Neuronal stem cell (in vitro differentiated cells): ENCODE results near the gene NPSR1.

Experiments used
- DNase-seq: peaks from one replicate; pipeline ENCODE4 v3.0.0-alpha.2; 2013; ENCODE audit warnings: low spot score
- H2AFZ ChIP-seq: one replicate; pipeline ENCODE4 v1.6.1; 2013; ENCODE audit warnings: mild to moderate bottlenecking, low read length, inconsistent platforms
- H2AK5ac ChIP-seq: 2 replicates; pipeline ENCODE4 v1.6.1; 2013; ENCODE audit warnings: low read depth, mild to moderate bottlenecking, inconsistent platforms, low read length, moderate library complexity, mixed read lengths
- H2BK120ac ChIP-seq: 2 replicates; pipeline ENCODE4 v1.6.1; 2013; ENCODE audit warnings: low read depth, mild to moderate bottlenecking, inconsistent platforms, low read length, moderate library complexity, mixed read lengths
- H2BK12ac ChIP-seq: one replicate; pipeline ENCODE4 v1.6.1; 2013; ENCODE audit warnings: low read length, inconsistent platforms
- H2BK15ac ChIP-seq: 2 replicates; pipeline ENCODE4 v1.6.1; 2013; ENCODE audit warnings: mild to moderate bottlenecking, low read length, inconsistent platforms, mixed read lengths
- H2BK5ac ChIP-seq: one replicate; pipeline ENCODE4 v1.6.1; 2013; ENCODE audit warnings: inconsistent platforms, mild to moderate bottlenecking, low read length, moderate library complexity
- H3K14ac ChIP-seq: one replicate; pipeline ENCODE4 v1.6.1; 2013; ENCODE audit warnings: low read length, inconsistent platforms
- H3K18ac ChIP-seq: 2 replicates; pipeline ENCODE4 v1.6.1; 2013; ENCODE audit warnings: low read length, inconsistent platforms
- H3K23ac ChIP-seq: 2 replicates; pipeline ENCODE4 v1.6.1; 2013; ENCODE audit warnings: low read depth, mild to moderate bottlenecking, mixed read lengths, low read length, inconsistent platforms; ENCODE audit not compliant: poor library complexity
- H3K27ac ChIP-seq: replicated peaks from 3 replicates; pipeline ENCODE4 v1.5.1; 2013; ENCODE audit warnings: low read length, inconsistent platforms
- H3K27me3 ChIP-seq, 3 experiments: 2 replicates each; pipeline ENCODE4 v1.6.1; 2013; ENCODE audit warnings: low read length in 3 of 3, mild to moderate bottlenecking in 2 of 3, inconsistent platforms in 1 of 3, low read depth in 1 of 3, mixed read lengths in 1 of 3, moderate library complexity in 1 of 3; ENCODE audit not compliant: control insufficient read depth in 3 of 3, insufficient read depth in 3 of 3
- H3K36me3 ChIP-seq, 2 donors: replicated peaks in 1 of 2; 2 replicates each; pipeline ENCODE4 v1.6.1; 2013; ENCODE audit warnings: low read length in 2 of 2; ENCODE audit not compliant: control insufficient read depth in 2 of 2, insufficient read depth in 2 of 2
- H3K4ac ChIP-seq: 2 replicates; pipeline ENCODE4 v1.6.1; 2013; ENCODE audit warnings: inconsistent platforms, mild to moderate bottlenecking, low read length, moderate library complexity
- H3K4me1 ChIP-seq, 2 donors: 1 replicate in 1 of 2; 2 replicates in 1 of 2; pipeline ENCODE4 v1.6.1; 2013; ENCODE audit warnings: low read length in 2 of 2, low read depth in 1 of 2; ENCODE audit not compliant: control insufficient read depth in 2 of 2, insufficient read depth in 1 of 2
- H3K4me2 ChIP-seq: one replicate; pipeline ENCODE4 v1.6.1; 2013; ENCODE audit warnings: mild to moderate bottlenecking, low read length, inconsistent platforms; ENCODE audit not compliant: insufficient read depth, poor library complexity, severe bottlenecking
- H3K4me3 ChIP-seq, 2 donors: 2 replicates each; pipeline ENCODE4 v1.5.1; 2013; ENCODE audit warnings: low read length in 2 of 2, mild to moderate bottlenecking in 2 of 2, inconsistent platforms in 1 of 2, moderate library complexity in 1 of 2
- H3K79me1 ChIP-seq: one replicate; pipeline ENCODE4 v1.6.1; 2013; ENCODE audit warnings: low read depth, mild to moderate bottlenecking, inconsistent platforms, low read length, moderate library complexity
- H3K9ac ChIP-seq: one replicate; pipeline ENCODE4 v1.6.1; 2013; ENCODE audit warnings: mild to moderate bottlenecking, low read depth, low read length, inconsistent platforms; ENCODE audit not compliant: poor library complexity
- H3K9me3 ChIP-seq, 2 donors: replicated peaks in 1 of 2; 2 replicates each; pipeline versions ENCODE3 to v1.6.1; 2013; ENCODE audit warnings: low read length in 2 of 2, mild to moderate bottlenecking in 2 of 2, inconsistent platforms in 1 of 2, low read depth in 1 of 2, mixed read lengths in 1 of 2, moderate library complexity in 1 of 2; ENCODE audit not compliant: control insufficient read depth in 2 of 2, insufficient read depth in 1 of 2
- H4K8ac ChIP-seq: one replicate; pipeline ENCODE4 v1.6.1; 2013; ENCODE audit warnings: low read depth, mild to moderate bottlenecking, inconsistent platforms, low read length, moderate library complexity
- H4K91ac ChIP-seq: one replicate; pipeline ENCODE4 v1.6.1; 2013; ENCODE audit warnings: low read length, low read depth, mild to moderate bottlenecking, inconsistent platforms; ENCODE audit not compliant: poor library complexity
- WGBS, 2 donors: extraction: QIAGEN DNeasy Blood & Tissue Kit; methylation state at CpG; one replicate each; pipeline ENCODE4 v1.1.7; 2013; ENCODE audit warnings: missing lambda C conversion rate in 2 of 2, mixed read lengths in 1 of 2; ENCODE audit not compliant: insufficient read length in 2 of 2, insufficient replicate concordance in 1 of 2; ENCODE audit errors: extremely low coverage in 2 of 2; 5-methylcytosine and 5-hydroxymethylcytosine counted together

Gene NPSR1

GRCh38 chr7:34747176-34747781, 89.3 kb downstream of the NPSR1 start:
- H2BK12ac ChIP-seq, result no peak overlapping the region
- H2BK15ac ChIP-seq, result no peak overlapping the region
- no peak overlapping the region for H4K8ac ChIP-seq
- no peaks in the 10 kb centered on the region for H3K4me1 ChIP-seq
- no peak overlapping the region for H2BK5ac ChIP-seq
- H2AK5ac ChIP-seq, result no peak overlapping the region
- H3K23ac ChIP-seq, result no peak overlapping the region
- no peak overlapping the region for H2BK120ac ChIP-seq
- no peaks in the 10 kb centered on the region for H3K36me3 ChIP-seq
- H3K27ac ChIP-seq, result no peak overlapping the region
- no peaks in the 10 kb centered on the region for H3K27me3 ChIP-seq
- H3K9ac ChIP-seq, result no peak overlapping the region
- H2AFZ ChIP-seq, result no peak overlapping the region
- no peak overlapping the region for H3K4me2 ChIP-seq
- H3K14ac ChIP-seq, result no peak overlapping the region
- no peak overlapping the region for H3K4me3 ChIP-seq
- H3K9me3 ChIP-seq, result no peaks in the 10 kb centered on the region
- WGBS, 2 donors, result no CpG with 5 or more reads among the region's 8 CpGs
- no peak overlapping the region for H3K4ac ChIP-seq
- no peaks in the 10 kb centered on the region for H3K79me1 ChIP-seq
- DNase-seq, result no peak
- H3K18ac ChIP-seq, result no peak overlapping the region
- H4K91ac ChIP-seq, result no peak overlapping the region

- H3K4me1 ChIP-seq, result no peaks in the 10 kb centered on the region
- no CpG with 5 or more reads among the region's 8 CpGs for whole genome bisulfite sequencing, 2 donors
- H3K79me1 ChIP-seq, result no peaks in the 10 kb centered on the region
- H2AK5ac ChIP-seq, result no peak overlapping the region
- no peak overlapping the region for H2AFZ ChIP-seq
- no peak overlapping the region for H3K23ac ChIP-seq
- no peak overlapping the region for H4K91ac ChIP-seq
- H2BK12ac ChIP-seq, result no peak overlapping the region
- no peak overlapping the region for H3K14ac ChIP-seq
- no peak overlapping the region for H3K9ac ChIP-seq
- DNase-seq, result no peak
- H3K36me3 ChIP-seq, result no peaks in the 10 kb centered on the region
- H3K4me2 ChIP-seq, result no peak overlapping the region
- no peaks in the 10 kb centered on the region for H3K27me3 ChIP-seq
- H3K27ac ChIP-seq, result no peak overlapping the region
- no peak overlapping the region for H2BK5ac ChIP-seq
- H3K4me3 ChIP-seq, result no peak overlapping the region
- no peaks in the 10 kb centered on the region for H3K9me3 ChIP-seq
- no peak overlapping the region for H3K18ac ChIP-seq
- no peak overlapping the region for H2BK15ac ChIP-seq
- no peak overlapping the region for H2BK120ac ChIP-seq
- H4K8ac ChIP-seq, result no peak overlapping the region
- no peak overlapping the region for H3K4ac ChIP-seq
These were observed 90.1 kb downstream of the NPSR1 start for GRCh38 chr7:34747867-34748727.

DNA sequence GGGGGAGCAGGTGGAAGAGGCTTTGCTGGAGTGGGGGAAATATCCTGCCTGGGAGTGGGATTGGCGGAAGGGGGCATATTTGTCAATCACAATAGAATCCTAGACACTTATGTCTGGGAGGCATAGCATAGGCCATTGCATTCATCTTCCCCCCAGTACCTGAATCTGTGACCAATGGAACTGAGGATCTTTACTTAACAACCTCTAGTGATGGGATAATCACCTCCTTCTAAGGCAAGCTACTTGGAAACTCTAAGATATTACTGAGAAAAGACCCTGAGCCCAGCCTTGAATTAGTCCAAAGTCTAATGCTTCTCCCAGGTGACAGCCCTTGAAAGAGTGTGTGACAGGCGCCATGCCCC, 90.7 kb downstream of the NPSR1 start:
- Histone ChIP-seq H3K27me3 (no peaks in the 10 kb centered on the region), H2BK12ac (no peak overlapping the region), H3K27ac (no peak overlapping the region), H3K4me3 (no peak overlapping the region), H4K91ac (no peak overlapping the region), H3K4me2 (no peak overlapping the region), H3K9me3 (no peaks in the 10 kb centered on the region), H2BK120ac (no peak overlapping the region), H3K18ac (no peak overlapping the region), H3K4me1 (no peaks in the 10 kb centered on the region), H2AFZ (no peak overlapping the region), H3K36me3 (no peaks in the 10 kb centered on the region), H2AK5ac (no peak overlapping the region), H3K14ac (no peak overlapping the region), H3K9ac (no peak overlapping the region), H2BK5ac (no peak overlapping the region), H2BK15ac (no peak overlapping the region), H3K23ac (no peak overlapping the region), H4K8ac (no peak overlapping the region), H3K4ac (no peak overlapping the region), H3K79me1 (no peaks in the 10 kb centered on the region)
- DNase-seq, result no peak
- WGBS, 2 donors, result no CpG with 5 or more reads among the region's 2 CpGs

GRCh38 chr7:34749446-34749845, 91.4 kb downstream of the NPSR1 start:
- Histone ChIP-seq H4K8ac (no peak overlapping the region), H3K4me3 (no peak overlapping the region), H3K23ac (no peak overlapping the region), H3K4me2 (no peak overlapping the region), H2BK15ac (no peak overlapping the region), H3K14ac (no peak overlapping the region), H3K9ac (no peak overlapping the region), H2BK5ac (no peak overlapping the region), H2AFZ (no peak overlapping the region), H3K79me1 (no peaks in the 10 kb centered on the region), H3K36me3 (no peaks in the 10 kb centered on the region), H2BK12ac (no peak overlapping the region), H3K18ac (no peak overlapping the region), H3K4ac (no peak overlapping the region), H3K27me3 (no peaks in the 10 kb centered on the region), H3K27ac (no peak overlapping the region), H2BK120ac (no peak overlapping the region), H4K91ac (no peak overlapping the region), H3K9me3 (no peaks in the 10 kb centered on the region), H3K4me1 (no peaks in the 10 kb centered on the region), H2AK5ac (no peak overlapping the region)
- no CpG with 5 or more reads among the region's 2 CpGs for WGBS, 2 donors
- no peak for DNase-seq
